SKM-1 treated with dmso at 0.1 percent for 144 hours (cell line): ENCODE data around the gene SFXN5.

ENCODE experiments used
- DNase-seq: peaks from one replicate; lab custom pipeline; 2025; ENCODE audit not compliant: unreplicated experiment; lab: John Stamatoyannopoulos, UW

Gene SFXN5

GRCh38 chr2:72994991-72995380 is 76.5 kb downstream of the SFXN5 start:
- DNase-seq, result no peak

GRCh38 chr2:72994282-72994990 is 77.1 kb downstream of the SFXN5 start:
- no peak for DNase-seq

- DNase-seq, result no peak
Observed at GRCh38 chr2:72993933-72994280, 77.6 kb downstream of the SFXN5 start.

- peak; percentile 30 for DNase-seq
Observed at GRCh38 chr2:72993147-72993932, 78.2 kb downstream of the SFXN5 start.

- no peak for DNase-seq
Observed at GRCh38 chr2:72992734-72993102, 78.8 kb downstream of the SFXN5 start.

- DNase-seq, result no peak
Observed at GRCh38 chr2:72991980-72992733, 79.4 kb downstream of the SFXN5 start.

DNA sequence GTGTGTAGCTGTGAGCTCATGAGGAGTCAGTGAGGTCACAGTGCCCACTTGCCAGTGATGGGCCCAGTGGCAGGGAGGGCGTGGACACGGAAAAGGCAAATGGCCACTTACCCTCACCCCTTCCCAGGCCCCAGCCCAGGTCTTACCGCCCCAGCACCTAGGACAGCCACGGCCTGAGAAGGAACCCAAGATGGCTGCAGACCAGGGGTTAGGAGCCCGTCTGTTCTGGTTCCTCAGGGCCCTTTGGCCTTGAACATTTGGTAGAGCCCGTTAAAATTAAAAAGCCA is 80.1 kb downstream of the SFXN5 start:
- DNase-seq, result no peak

DNA sequence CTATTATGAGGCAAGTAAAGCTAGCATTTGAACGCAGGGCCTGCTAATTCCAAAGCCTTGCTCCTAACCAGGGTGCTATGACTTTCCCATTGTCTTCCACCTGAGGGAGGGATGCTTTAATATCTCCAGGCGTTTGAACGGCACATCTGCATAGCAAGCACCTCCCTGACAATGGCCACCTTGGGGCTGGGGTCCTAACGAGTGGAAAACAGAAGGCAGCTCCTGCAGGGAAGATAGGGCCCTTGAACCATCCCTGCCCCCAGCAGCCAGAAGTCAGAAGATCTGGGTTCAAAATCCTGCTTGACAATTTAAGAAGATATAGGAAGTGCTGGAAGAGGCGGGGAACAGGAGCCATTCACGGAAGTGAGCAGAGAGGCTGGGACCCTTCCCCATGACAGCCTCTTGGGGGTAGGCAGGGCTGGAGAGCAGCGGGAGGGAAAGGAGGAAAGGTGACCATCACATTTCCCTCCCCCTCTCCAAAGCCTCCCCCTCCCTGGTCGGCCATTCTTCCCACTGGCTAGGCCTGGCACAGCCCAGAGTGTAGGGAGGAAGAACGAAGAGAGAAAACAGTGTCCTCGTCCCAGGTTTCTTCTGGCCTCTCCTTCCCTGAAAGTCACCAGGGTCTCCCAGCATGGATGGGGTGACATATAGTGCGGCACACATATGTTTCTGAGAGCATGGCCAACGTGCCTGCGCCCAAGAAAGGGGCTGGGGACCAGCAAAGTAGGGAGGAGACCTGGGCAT is 80.6 kb downstream of the SFXN5 start:
- no peak for DNase-seq

DNA sequence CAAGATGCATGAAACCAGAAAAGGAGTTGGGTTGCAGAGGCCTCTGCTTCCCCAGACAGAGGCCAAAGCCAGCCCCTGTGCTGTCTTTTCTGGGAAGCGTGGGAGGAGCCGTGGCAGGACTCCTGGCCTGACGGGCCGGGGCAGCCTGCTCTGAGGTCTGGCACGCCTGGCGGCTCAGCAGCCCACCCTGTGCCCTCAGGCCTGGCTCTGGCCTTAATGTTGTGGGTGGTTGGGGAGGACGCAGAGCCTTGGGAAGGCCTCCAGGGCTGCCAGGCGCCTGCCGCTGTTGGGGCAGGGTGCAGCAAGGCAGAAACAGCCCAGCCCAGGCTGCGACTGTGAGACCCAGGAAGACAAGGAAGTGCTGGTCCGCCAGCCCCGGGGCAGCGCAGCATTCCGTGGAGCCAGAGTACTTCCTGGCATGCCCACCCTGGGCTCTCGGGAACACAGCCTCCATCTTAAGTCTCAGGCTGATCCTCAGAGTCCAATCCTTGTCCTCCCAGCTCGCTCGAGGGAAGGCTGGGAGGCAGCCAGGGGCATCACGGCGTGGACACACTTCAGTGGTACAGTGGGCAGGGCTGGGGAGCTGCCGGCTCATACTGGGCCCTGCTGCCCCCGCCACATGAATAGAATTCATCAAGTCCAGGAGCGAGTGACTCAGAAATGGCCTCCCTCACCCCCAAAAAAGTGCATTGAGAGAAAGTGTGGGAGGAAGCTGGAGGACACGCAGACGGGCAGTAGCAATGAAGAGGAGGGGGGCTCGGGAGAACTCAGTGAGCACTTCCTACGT is 81.5 kb downstream of the SFXN5 start:
- no peak for DNase-seq

DNA sequence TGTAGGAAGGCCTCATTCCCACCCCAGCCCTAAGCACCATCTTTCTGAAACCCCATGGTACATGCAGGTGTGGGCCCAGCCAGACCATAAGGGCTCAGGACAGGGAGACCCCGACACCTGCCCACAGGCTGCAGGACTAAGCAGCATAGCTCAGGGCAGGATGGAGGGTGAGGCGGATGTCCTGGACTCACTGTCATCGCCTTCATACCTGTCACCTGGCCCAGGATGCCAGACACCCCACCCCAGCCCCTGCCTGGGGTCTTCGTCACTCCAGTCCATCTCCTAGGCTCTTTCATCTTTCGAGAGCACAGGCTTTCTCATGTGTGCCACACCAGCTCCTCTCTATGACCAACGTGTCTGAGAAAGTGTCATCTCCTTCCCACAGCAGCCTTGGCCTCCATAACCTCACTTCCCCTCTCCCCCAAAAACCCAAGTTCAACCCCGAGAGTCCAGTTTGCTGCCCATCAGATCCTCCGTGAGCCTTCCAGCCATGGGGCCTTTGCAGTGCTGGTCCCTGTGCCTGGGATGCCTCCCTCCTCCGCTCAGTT is 82.7 kb downstream of the SFXN5 start:
- DNase-seq, result no peak

DNA sequence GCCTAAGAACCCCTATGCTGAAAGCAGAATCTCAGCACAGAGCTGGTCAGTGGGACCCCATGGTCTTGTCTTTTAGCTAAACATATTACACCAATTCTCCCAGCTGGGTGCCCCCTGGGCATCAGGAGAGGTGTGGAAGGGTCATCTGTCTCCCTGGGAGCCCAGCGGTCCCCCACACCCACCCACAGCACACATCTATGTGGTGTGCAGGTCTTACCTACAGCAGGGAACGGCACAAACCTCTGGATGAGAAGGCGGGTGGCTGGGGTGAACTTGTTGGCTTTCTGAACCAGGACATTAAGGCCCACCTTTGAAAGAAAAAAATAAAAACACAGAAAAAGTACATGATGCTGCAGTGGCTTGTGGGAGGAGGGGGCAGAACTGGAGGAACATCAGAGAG is 83.5 kb downstream of the SFXN5 start:
- DNase-seq, result no peak

- DNase-seq, result no peak
Observed at GRCh38 chr2:72985891-72986683, 85.4 kb downstream of the SFXN5 start.

GRCh38 chr2:72985136-72985535 is 86.4 kb downstream of the SFXN5 start:
- no peak for DNase-seq

- no peak for DNase-seq
Observed at GRCh38 chr2:72984172-72984671, 87.3 kb downstream of the SFXN5 start.

DNA sequence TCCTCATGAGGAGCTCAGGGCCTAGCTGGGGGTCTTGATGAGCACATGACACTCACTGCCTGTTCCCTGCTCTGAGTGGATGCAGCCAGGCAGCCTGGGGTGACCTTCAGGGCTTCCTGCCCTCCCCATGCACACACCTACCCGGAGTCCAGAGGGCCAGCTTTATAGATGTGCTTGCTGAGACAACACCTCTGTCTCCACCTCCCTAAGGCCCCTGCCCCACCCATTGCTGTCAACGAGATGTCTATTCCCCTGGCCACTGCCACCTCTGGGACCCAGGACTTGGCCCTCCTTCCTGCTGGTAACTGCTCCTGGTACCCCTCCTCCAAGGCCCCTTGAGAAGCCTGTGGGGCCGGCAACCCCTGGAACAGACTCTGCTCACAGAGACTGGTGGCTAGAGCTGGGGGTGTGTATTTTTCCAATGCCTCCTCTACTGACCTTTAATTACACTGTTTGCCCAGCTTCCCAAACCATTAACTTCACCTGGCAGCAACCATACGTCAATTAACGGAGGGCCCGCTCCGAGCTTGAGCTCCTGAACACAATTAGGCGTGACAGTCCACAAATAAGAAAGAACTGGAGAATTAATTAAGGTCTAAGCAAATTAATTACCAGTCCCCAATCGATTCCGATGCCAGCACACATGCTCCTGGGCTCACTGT is 87.9 kb downstream of the SFXN5 start:
- DNase-seq, result no peak

- DNase-seq, result no peak
Observed at GRCh38 chr2:72982781-72983499, 88.6 kb downstream of the SFXN5 start.

GRCh38 chr2:72982219-72982618 is 89.3 kb downstream of the SFXN5 start:
- no peak for DNase-seq

DNA sequence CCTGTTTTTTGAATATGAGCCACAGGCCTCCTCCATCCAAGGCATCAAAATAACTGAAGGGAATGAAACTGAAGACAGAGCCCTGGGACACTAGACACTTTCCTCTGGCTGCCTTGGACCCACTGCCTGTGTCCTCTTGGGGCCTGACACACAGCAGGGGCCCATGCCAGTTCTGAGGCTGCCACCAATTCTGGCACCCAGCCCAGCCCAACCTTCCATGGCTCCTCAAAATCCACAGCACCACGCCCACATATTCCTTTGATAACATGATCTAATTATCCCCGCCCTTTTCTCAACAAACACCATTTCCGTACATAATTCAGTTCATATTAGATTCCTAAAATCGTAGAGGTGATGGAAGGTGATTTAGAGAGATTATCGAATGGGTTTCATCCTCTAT is 90.0 kb downstream of the SFXN5 start:
- no peak for DNase-seq
